Measurements from ENCODE around the gene WDR5.

GRCh38 chr9:134203224-134203623 lies 67.3 kb downstream of the WDR5 start:
- no peak for TF ChIP-seq CTCF (IDR thresholded peaks at IDR 0.05; ENCODE audit: poor library complexity)
- TF ChIP-seq EZH2phosphoT487 (IDR thresholded peaks at IDR 0.05; ENCODE audit: low read depth, severe bottlenecking, unreplicated experiment), result no peak
- no peak for TF ChIP-seq EZH2 (IDR thresholded peaks at IDR 0.05; ENCODE audit: borderline replicate concordance)

Measured in hepatocyte (in vitro differentiated cells).